Activated T-helper 17 cell treated with anti-CD3 and anti-CD28 coated beads, Interleukin-2, amount 50 U/mL, for 72 hours (primary cell): Measurements from ENCODE around the gene MSI2. TPM values are rescaled to one million over a fixed set of nuclear protein-coding genes. Genes with fewer than 3 reads are reported as not detected.
A peak's percentile ranks its signal among the peaks of the same experiment; 100 is the strongest.
"Not testable (repeated sequence)": the region's sequence is repeated elsewhere in the genome, so short reads cannot be mapped to it uniquely, and the experiment has no call there.

Experiments used
- ATAC-seq: fragments of 150-1000 bp; cut with Tn5 transposase; replicated peaks from 2 replicates; pipeline ENCODE4 v1.10.0; 2021; ENCODE audit warnings: mild to moderate bottlenecking, moderate library complexity
- H3K27ac Mint-ChIP-seq: one replicate; pipeline ENCODE4 v1.8.0; 2022; ENCODE audit warnings: mixed read lengths
- H3K27me3 Mint-ChIP-seq: one replicate; pipeline ENCODE4 v1.8.0; 2022; ENCODE audit warnings: mixed read lengths
- H3K36me3 Mint-ChIP-seq: one replicate; pipeline ENCODE4 v1.8.0; 2022; ENCODE audit warnings: low read depth, mild to moderate bottlenecking, mixed read lengths
- H3K4me1 Mint-ChIP-seq: one replicate; pipeline ENCODE4 v1.8.0; 2022; ENCODE audit warnings: mixed read lengths
- H3K4me3 Mint-ChIP-seq: one replicate; pipeline ENCODE4 v1.8.0; 2022; ENCODE audit warnings: mild to moderate bottlenecking, mixed read lengths
- H3K9me3 Mint-ChIP-seq: one replicate; pipeline ENCODE4 v1.8.0; 2022; ENCODE audit warnings: mixed read lengths
- total RNA-seq, 2 donors: library from RNA; stranded (reverse); gene quantifications; one replicate each; pipeline ENCODE4 v1.2.3, GENCODE V29; 2022

The MSI2 gene
- total RNA-seq, 2 donors from 2014 or later, result 96.3 to 128 TPM

- no peaks in the 10 kb centered on the region for H3K9me3 Mint-ChIP-seq
- peak overlapping the region; percentile 61 for H3K27ac Mint-ChIP-seq
- no peak overlapping the region for H3K4me3 Mint-ChIP-seq
- H3K36me3 Mint-ChIP-seq, result peaks cover 7% of the 10 kb centered on the region
- ATAC-seq, result no peak
- no peaks in the 10 kb centered on the region for H3K27me3 Mint-ChIP-seq
- peaks cover 12% of the 10 kb centered on the region for H3K4me1 Mint-ChIP-seq
These were observed 238.1 kb downstream of the MSI2 start for GRCh38 chr17:57494443-57494842.

- H3K27me3 Mint-ChIP-seq, result no peaks in the 10 kb centered on the region
- H3K9me3 Mint-ChIP-seq, result no peaks in the 10 kb centered on the region
- H3K36me3 Mint-ChIP-seq, result peaks cover 7% of the 10 kb centered on the region
- H3K4me1 Mint-ChIP-seq, result peaks cover 12% of the 10 kb centered on the region
- H3K27ac Mint-ChIP-seq, result peak overlapping the region; percentile 51
- H3K4me3 Mint-ChIP-seq, result no peak overlapping the region
- no peak for ATAC-seq
These were observed 239.4 kb downstream of the MSI2 start for GRCh38 chr17:57495771-57496170.

GRCh38 chr17:57496382-57496781 is 240.1 kb downstream of the MSI2 start:
- peaks cover 12% of the 10 kb centered on the region for H3K4me1 Mint-ChIP-seq
- peaks cover 3% of the 10 kb centered on the region for H3K36me3 Mint-ChIP-seq
- H3K4me3 Mint-ChIP-seq, result no peak overlapping the region
- no peaks in the 10 kb centered on the region for H3K27me3 Mint-ChIP-seq
- H3K27ac Mint-ChIP-seq, result no peak overlapping the region
- ATAC-seq, result no peak
- H3K9me3 Mint-ChIP-seq, result no peaks in the 10 kb centered on the region

GRCh38 chr17:57498443-57498842 is 242.1 kb downstream of the MSI2 start:
- Mint-ChIP-seq H3K4me1 (peaks cover 8% of the 10 kb centered on the region), H3K4me3 (no peak overlapping the region), H3K9me3 (no peaks in the 10 kb centered on the region), H3K27ac (no peak overlapping the region), H3K36me3 (no peaks in the 10 kb centered on the region), H3K27me3 (no peaks in the 10 kb centered on the region)
- ATAC-seq, result no peak

GRCh38 chr17:57499221-57499620 is 242.9 kb downstream of the MSI2 start:
- not testable (repeated sequence) for ATAC-seq, H3K36me3 Mint-ChIP-seq, H3K9me3 Mint-ChIP-seq, H3K27me3 Mint-ChIP-seq, H3K4me1 Mint-ChIP-seq, H3K4me3 Mint-ChIP-seq
- H3K27ac Mint-ChIP-seq, result peak overlapping the region; percentile 31

- ATAC-seq, result peak; percentile 12
- H3K36me3 Mint-ChIP-seq, result no peaks in the 10 kb centered on the region
- no peaks in the 10 kb centered on the region for H3K9me3 Mint-ChIP-seq
- no peak overlapping the region for H3K4me3 Mint-ChIP-seq
- peak overlapping the region; percentile 31 for H3K27ac Mint-ChIP-seq
- peaks cover 8% of the 10 kb centered on the region for H3K4me1 Mint-ChIP-seq
- no peaks in the 10 kb centered on the region for H3K27me3 Mint-ChIP-seq
These were observed 243.3 kb downstream of the MSI2 start for GRCh38 chr17:57499648-57500049.

GRCh38 chr17:57501016-57501415 is 244.7 kb downstream of the MSI2 start:
- no peaks in the 10 kb centered on the region for H3K9me3 Mint-ChIP-seq
- no peaks in the 10 kb centered on the region for H3K27me3 Mint-ChIP-seq
- H3K27ac Mint-ChIP-seq, result peak overlapping the region; percentile 59
- peaks cover 1% of the 10 kb centered on the region for H3K4me1 Mint-ChIP-seq
- H3K4me3 Mint-ChIP-seq, result no peak overlapping the region
- no peak for ATAC-seq
- no peaks in the 10 kb centered on the region for H3K36me3 Mint-ChIP-seq

GRCh38 chr17:57502022-57502421 is 245.7 kb downstream of the MSI2 start:
- no peaks in the 10 kb centered on the region for H3K9me3 Mint-ChIP-seq
- no peaks in the 10 kb centered on the region for H3K27me3 Mint-ChIP-seq
- no peaks in the 10 kb centered on the region for H3K4me1 Mint-ChIP-seq
- no peak overlapping the region for H3K4me3 Mint-ChIP-seq
- no peaks in the 10 kb centered on the region for H3K36me3 Mint-ChIP-seq
- peak overlapping the region; percentile 59 for H3K27ac Mint-ChIP-seq
- ATAC-seq, result no peak

- no peak for ATAC-seq
- Mint-ChIP-seq H3K9me3 (no peaks in the 10 kb centered on the region), H3K27me3 (no peaks in the 10 kb centered on the region), H3K4me3 (no peak overlapping the region), H3K4me1 (no peaks in the 10 kb centered on the region), H3K36me3 (no peaks in the 10 kb centered on the region), H3K27ac (no peak overlapping the region)
These were observed 246.5 kb downstream of the MSI2 start for GRCh38 chr17:57502811-57503241.

- H3K4me1 Mint-ChIP-seq, result peaks cover 10% of the 10 kb centered on the region
- H3K4me3 Mint-ChIP-seq, result no peak overlapping the region
- no peaks in the 10 kb centered on the region for H3K27me3 Mint-ChIP-seq
- ATAC-seq, result no peak
- no peak overlapping the region for H3K27ac Mint-ChIP-seq
- no peaks in the 10 kb centered on the region for H3K36me3 Mint-ChIP-seq
- no peaks in the 10 kb centered on the region for H3K9me3 Mint-ChIP-seq
These were observed 247.9 kb downstream of the MSI2 start for GRCh38 chr17:57504208-57504607.

- Mint-ChIP-seq H3K27ac (no peak overlapping the region), H3K4me1 (peaks cover 15% of the 10 kb centered on the region), H3K27me3 (no peaks in the 10 kb centered on the region), H3K9me3 (no peaks in the 10 kb centered on the region), H3K36me3 (no peaks in the 10 kb centered on the region), H3K4me3 (no peak overlapping the region)
- ATAC-seq, result peak; percentile 41
These were observed 249.8 kb downstream of the MSI2 start for GRCh38 chr17:57505841-57506773.

- Mint-ChIP-seq H3K27me3 (no peaks in the 10 kb centered on the region), H3K27ac (no peak overlapping the region), H3K4me1 (peaks cover 17% of the 10 kb centered on the region), H3K9me3 (no peaks in the 10 kb centered on the region), H3K4me3 (no peak overlapping the region), H3K36me3 (no peaks in the 10 kb centered on the region)
- no peak for ATAC-seq
These were observed 250.4 kb downstream of the MSI2 start for GRCh38 chr17:57506774-57507127.

GRCh38 chr17:57507828-57508227 is 251.5 kb downstream of the MSI2 start:
- H3K27me3 Mint-ChIP-seq, result no peaks in the 10 kb centered on the region
- no peaks in the 10 kb centered on the region for H3K36me3 Mint-ChIP-seq
- ATAC-seq, result no peak
- peaks cover 20% of the 10 kb centered on the region for H3K4me1 Mint-ChIP-seq
- H3K4me3 Mint-ChIP-seq, result no peak overlapping the region
- H3K9me3 Mint-ChIP-seq, result no peaks in the 10 kb centered on the region
- no peak overlapping the region for H3K27ac Mint-ChIP-seq

GRCh38 chr17:57508671-57509070 is 252.3 kb downstream of the MSI2 start:
- Mint-ChIP-seq H3K4me1 (peaks cover 23% of the 10 kb centered on the region), H3K9me3 (no peaks in the 10 kb centered on the region), H3K27me3 (no peaks in the 10 kb centered on the region), H3K36me3 (no peaks in the 10 kb centered on the region), H3K27ac (peak overlapping the region; percentile 85), H3K4me3 (peak overlapping the region; percentile 48)
- peak; percentile 51 for ATAC-seq

- H3K36me3 Mint-ChIP-seq, result no peaks in the 10 kb centered on the region
- H3K27me3 Mint-ChIP-seq, result no peaks in the 10 kb centered on the region
- peaks cover 33% of the 10 kb centered on the region for H3K4me1 Mint-ChIP-seq
- ATAC-seq, result no peak
- H3K4me3 Mint-ChIP-seq, result no peak overlapping the region
- no peaks in the 10 kb centered on the region for H3K9me3 Mint-ChIP-seq
- peak overlapping the region; percentile 34 for H3K27ac Mint-ChIP-seq
These were observed 255.3 kb downstream of the MSI2 start for GRCh38 chr17:57511475-57512123.
